Calu3 (cell line): ENCODE data around the gene EARS2. TPM values are rescaled to one million over a fixed set of nuclear protein-coding genes. Genes with fewer than 3 reads are reported as not detected.

Source experiments
- BruUV-seq: library from RNA; stranded (reverse); fragments of 400-500 nt; replicated peaks from 2 replicates; lab custom pipeline; 2021; lab: Mats Ljungman, UMichigan
- CTCF ChIA-PET: fragments of 300-600 bp; sonication (Branson Sonifier 250); formaldehyde crosslinking; loops from one replicate; lab custom pipeline; 2022; ENCODE audit warnings: antibody characterized with exemption; lab: Charles Lee
- DNase-seq: peaks from one replicate; pipeline ENCODE4 v3.0.0; 2022
- H3K27ac Mint-ChIP-seq: one replicate; pipeline ENCODE4 v1.8.0; 2022; ENCODE audit warnings: mixed read lengths; ENCODE audit not compliant: unreplicated experiment
- H3K27me3 Mint-ChIP-seq: one replicate; pipeline ENCODE4 v1.8.0; 2022; ENCODE audit warnings: mixed read lengths; ENCODE audit not compliant: unreplicated experiment
- H3K36me3 Mint-ChIP-seq: one replicate; pipeline ENCODE4 v1.8.0; 2022; ENCODE audit warnings: mild to moderate bottlenecking, moderate library complexity, mixed read lengths; ENCODE audit not compliant: insufficient read depth, unreplicated experiment
- H3K4me1 Mint-ChIP-seq: one replicate; pipeline ENCODE4 v1.8.0; 2022; ENCODE audit warnings: mild to moderate bottlenecking, low read depth, mixed read lengths; ENCODE audit not compliant: unreplicated experiment
- H3K4me3 Mint-ChIP-seq: one replicate; pipeline ENCODE4 v1.8.0; 2022; ENCODE audit warnings: mild to moderate bottlenecking, low read depth, moderate library complexity, mixed read lengths; ENCODE audit not compliant: unreplicated experiment
- H3K9me3 Mint-ChIP-seq: one replicate; pipeline ENCODE4 v1.8.0; 2022; ENCODE audit warnings: low read depth, mixed read lengths; ENCODE audit not compliant: unreplicated experiment
- CTCF ChIP-seq: fragments of 200-600 bp; IDR thresholded peaks from one replicate; pipeline ENCODE4 v1.8.0; 2022; ENCODE audit warnings: antibody characterized with exemption; ENCODE audit not compliant: unreplicated experiment
- intact Hi-C: fragments of 100-400 bp; cut with micrococcal nuclease; formaldehyde crosslinking; loops from one replicate; pipeline ENCODE4 v1.10.0; 2022; ENCODE audit not compliant: unreplicated experiment
- total RNA-seq: library from RNA; stranded (reverse); gene quantifications from 2 replicates; pipeline ENCODE4 v1.2.3, GENCODE V29; 2022

Gene EARS2
- total RNA-seq, 1 experiment from 2014 or later: 45.9 TPM

GRCh38 chr16:23510164-23510914, 46.8 kb downstream of the EARS2 start, which contains the start of gene GGA2:
Gene GGA2, minus strand, starts transcription at chr16:23510494. Its CDS starts 83 bp downstream, at chr16:23510411.
- CTCF ChIA-PET: no interaction called here
- DNase-seq: peak; percentile 91
- peak within 1 kb of the TSS; percentile 85 for H3K27ac Mint-ChIP-seq
- BruUV-seq: no TSS peak
- H3K4me3 Mint-ChIP-seq: peak within 1 kb of the TSS; percentile 86
- peaks cover 42% of the 10 kb centered on the region for H3K4me1 Mint-ChIP-seq
- no peak for TF ChIP-seq CTCF
- no peaks in the 10 kb centered on the region for H3K27me3 Mint-ChIP-seq
- no peaks in the 10 kb centered on the region for H3K9me3 Mint-ChIP-seq
- intact Hi-C loops: no loop called here
- peaks cover 32% of the 10 kb centered on the region for H3K36me3 Mint-ChIP-seq

- H3K27me3 Mint-ChIP-seq: no peaks in the 10 kb centered on the region
- peaks cover 42% of the 10 kb centered on the region for H3K4me1 Mint-ChIP-seq
- H3K36me3 Mint-ChIP-seq: peaks cover 32% of the 10 kb centered on the region
- no peak for TF ChIP-seq CTCF
- no peaks in the 10 kb centered on the region for H3K9me3 Mint-ChIP-seq
- intact Hi-C loops: loop anchor here (10.0 kb wide), 1 partner anchor 325 kb away; the partner anchor contains the start of gene SCNN1G
- BruUV-seq: no TSS peak
- peak overlapping the region; percentile 40 for H3K27ac Mint-ChIP-seq
- H3K4me3 Mint-ChIP-seq: peak overlapping the region; percentile 86
- peak; percentile 23 for DNase-seq
- CTCF ChIA-PET: no interaction called here
These were observed 47.4 kb downstream of the EARS2 start for GRCh38 chr16:23509782-23510163.

- Mint-ChIP-seq H3K4me3 (peak overlapping the region; percentile 86), H3K27me3 (no peaks in the 10 kb centered on the region), H3K4me1 (peaks cover 42% of the 10 kb centered on the region), H3K27ac (peak overlapping the region; percentile 40), H3K36me3 (peaks cover 32% of the 10 kb centered on the region), H3K9me3 (no peaks in the 10 kb centered on the region)
- TSS peak; percentile 79 for BruUV-seq
- DNase-seq: no peak
- no peak for TF ChIP-seq CTCF
- intact Hi-C loops: loop anchor here (10.0 kb wide), 1 partner anchor 325 kb away; the partner anchor contains the start of gene SCNN1G
- CTCF ChIA-PET: interaction anchor here (0.6 to 1.1 kb wide), 2 partner anchors 18 to 34 kb away, joined by 3 read pairs; no protein-coding TSS in a partner anchor
These were observed 47.8 kb downstream of the EARS2 start for GRCh38 chr16:23509441-23509754.

GRCh38 chr16:23508589-23509440, 48.3 kb downstream of the EARS2 start:
- Mint-ChIP-seq H3K27me3 (no peaks in the 10 kb centered on the region), H3K36me3 (peaks cover 32% of the 10 kb centered on the region), H3K9me3 (no peaks in the 10 kb centered on the region), H3K27ac (peak overlapping the region; percentile 40), H3K4me3 (peak overlapping the region; percentile 86), H3K4me1 (peaks cover 42% of the 10 kb centered on the region)
- DNase-seq: no peak
- no peak for TF ChIP-seq CTCF
- BruUV-seq: no TSS peak
- CTCF ChIA-PET: interaction anchor here (0.6 to 1.2 kb wide), 4 partner anchors 9 to 49 kb away, joined by 3 read pairs; partner anchors contain the start of genes EARS2 and UBFD1
- intact Hi-C loops: loop anchor here (10.0 kb wide), 1 partner anchor 324 kb away; the partner anchor contains the start of gene SCNN1G
